Measurements from ENCODE around the gene ACVR1C. TPM values are rescaled to one million over a fixed set of nuclear protein-coding genes. Genes with fewer than 3 reads are reported as not detected.

Gene ACVR1C
- total RNA-seq, 1 donor from 2014 or later: 1.7 TPM

DNA sequence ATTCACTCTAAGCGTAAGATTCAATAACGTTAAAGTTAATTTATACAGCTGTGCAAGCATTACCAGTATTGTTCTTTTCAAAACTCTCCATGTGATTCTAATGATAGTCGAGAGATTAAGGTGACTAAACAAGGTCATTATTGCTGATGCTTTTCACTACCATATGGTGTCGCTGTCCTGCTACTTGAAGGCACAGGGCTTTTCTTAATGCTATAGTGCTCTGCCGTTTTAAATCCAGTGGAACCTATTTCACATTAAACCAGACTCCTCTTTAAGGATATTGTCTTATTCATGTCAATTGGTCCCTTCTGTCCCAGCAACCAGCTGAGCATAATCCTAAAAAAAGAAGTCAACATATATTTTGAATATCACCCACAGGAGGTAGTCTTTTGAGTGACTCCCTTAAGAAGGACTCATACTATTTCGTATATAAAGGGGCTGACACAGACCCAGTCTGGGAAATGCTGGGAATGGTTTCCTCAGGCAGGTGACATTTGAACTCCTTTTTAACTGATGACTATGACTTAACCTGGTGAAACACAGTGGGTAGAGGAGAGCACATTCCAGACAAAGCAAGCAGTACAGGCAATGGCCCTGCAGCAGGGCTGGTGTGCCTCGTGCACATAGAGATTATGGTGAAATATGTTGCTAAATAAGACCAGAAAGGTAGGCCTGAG lies 130.9 kb downstream of the ACVR1C start:
- DNase-seq (no peak), ATAC-seq (peak; percentile 77 to 82)
- intact Hi-C loops (cut with DNase I): no loop called here
- no peak overlapping the region for H3K4me3 ChIP-seq
- H3K27me3 ChIP-seq (ENCODE audit: low read depth): no peaks in the 10 kb centered on the region
- TF ChIP-seq, protein P1, sequence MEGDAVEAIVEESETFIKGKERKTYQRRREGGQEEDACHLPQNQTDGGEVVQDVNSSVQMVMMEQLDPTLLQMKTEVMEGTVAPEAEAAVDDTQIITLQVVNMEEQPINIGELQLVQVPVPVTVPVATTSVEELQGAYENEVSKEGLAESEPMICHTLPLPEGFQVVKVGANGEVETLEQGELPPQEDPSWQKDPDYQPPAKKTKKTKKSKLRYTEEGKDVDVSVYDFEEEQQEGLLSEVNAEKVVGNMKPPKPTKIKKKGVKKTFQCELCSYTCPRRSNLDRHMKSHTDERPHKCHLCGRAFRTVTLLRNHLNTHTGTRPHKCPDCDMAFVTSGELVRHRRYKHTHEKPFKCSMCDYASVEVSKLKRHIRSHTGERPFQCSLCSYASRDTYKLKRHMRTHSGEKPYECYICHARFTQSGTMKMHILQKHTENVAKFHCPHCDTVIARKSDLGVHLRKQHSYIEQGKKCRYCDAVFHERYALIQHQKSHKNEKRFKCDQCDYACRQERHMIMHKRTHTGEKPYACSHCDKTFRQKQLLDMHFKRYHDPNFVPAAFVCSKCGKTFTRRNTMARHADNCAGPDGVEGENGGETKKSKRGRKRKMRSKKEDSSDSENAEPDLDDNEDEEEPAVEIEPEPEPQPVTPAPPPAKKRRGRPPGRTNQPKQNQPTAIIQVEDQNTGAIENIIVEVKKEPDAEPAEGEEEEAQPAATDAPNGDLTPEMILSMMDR (IDR thresholded peaks at IDR 0.05): peak; percentile 60
- H3K9me3 ChIP-seq: no peaks in the 10 kb centered on the region
- no peaks in the 10 kb centered on the region for H3K36me3 ChIP-seq
- H3K4me1 ChIP-seq: no peaks in the 10 kb centered on the region
- H3K27ac ChIP-seq: no peak overlapping the region

DNA sequence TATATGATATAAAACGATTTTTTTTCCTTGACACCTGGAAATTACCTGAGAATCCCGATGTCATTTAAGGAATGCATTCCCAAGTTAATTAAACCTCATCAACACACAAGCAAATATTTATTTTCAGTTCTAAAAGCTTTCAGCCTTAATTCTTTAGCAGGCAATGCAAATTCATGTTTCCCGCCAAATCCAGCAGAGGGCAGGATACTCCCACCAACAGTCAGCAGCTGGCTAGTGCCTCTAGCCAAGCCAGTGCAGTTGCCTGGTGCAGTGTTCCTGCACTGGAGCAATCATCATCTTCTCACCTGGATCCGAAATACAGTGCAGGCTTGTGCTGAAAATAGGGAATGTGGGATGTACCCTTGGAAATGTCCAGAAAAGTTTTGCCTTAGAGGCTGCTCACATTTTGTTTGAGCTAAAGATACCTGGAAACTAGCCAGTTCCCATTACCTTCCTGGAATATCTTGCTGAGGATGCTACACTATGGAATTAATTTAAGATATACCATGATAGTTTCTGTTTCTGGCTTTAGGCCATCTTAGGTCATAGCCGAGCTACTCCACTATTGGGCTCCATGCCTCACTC lies 136.4 kb downstream of the ACVR1C start:
- Histone ChIP-seq H3K9me3 (no peaks in the 10 kb centered on the region), H3K4me1 (no peaks in the 10 kb centered on the region), H3K36me3 (no peaks in the 10 kb centered on the region), H3K27ac (no peak overlapping the region), H3K27me3 (ENCODE audit: low read depth) (no peaks in the 10 kb centered on the region), H3K4me3 (no peak overlapping the region)
- intact Hi-C loops (cut with DNase I): no loop called here
- ATAC-seq (peak; percentile 83 to 85), DNase-seq (peak; percentile 60)
- TF ChIP-seq, protein P1 (IDR thresholded peaks at IDR 0.05): peak; percentile 72

DNA sequence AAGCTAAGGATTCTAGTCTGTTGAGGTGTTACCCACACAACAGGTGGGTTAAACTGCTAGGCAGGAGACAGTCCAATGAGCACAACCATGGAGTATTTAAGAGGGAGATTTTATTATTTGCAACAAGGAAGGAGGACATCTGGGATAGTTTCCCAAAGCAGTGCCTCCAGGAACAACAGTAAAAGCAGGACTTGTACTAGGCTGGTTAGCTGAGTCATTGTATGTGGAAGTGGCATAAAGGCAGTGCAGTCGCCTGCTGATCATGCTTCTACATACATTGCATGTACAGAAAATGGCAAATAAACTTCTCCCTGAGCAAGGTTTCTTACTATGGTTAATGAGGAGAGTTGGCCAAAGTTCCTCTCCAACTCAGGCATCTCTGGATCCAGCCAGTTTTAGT lies 138.7 kb downstream of the ACVR1C start:
- Histone ChIP-seq H3K36me3 (no peaks in the 10 kb centered on the region), H3K4me3 (no peak overlapping the region), H3K27me3 (ENCODE audit: low read depth) (no peaks in the 10 kb centered on the region), H3K4me1 (no peaks in the 10 kb centered on the region), H3K9me3 (no peaks in the 10 kb centered on the region), H3K27ac (no peak overlapping the region)
- intact Hi-C loops (cut with DNase I): no loop called here
- no peak for ATAC-seq
- DNase-seq: no peak
- TF ChIP-seq, protein P1 (IDR thresholded peaks at IDR 0.05): no peak

DNA sequence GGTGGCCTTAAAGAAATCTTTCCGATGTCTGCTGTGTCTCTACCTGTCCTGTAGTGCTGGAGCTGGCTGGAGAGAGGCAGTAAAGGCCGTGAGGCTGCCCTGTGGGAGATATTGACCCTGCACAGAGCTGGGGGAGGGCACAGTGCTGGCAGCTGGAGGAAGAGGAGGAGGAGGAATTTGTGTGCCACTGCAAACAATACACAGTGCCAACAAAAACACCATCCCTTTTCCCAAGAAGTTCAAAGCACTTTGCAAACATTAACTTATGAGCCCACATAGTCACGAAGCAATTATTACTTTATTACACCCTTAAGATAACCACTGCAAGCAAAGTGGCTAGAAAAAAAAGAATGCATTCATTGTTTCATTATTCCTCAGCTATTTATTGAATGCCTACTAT lies 139.8 kb downstream of the ACVR1C start:
- no peaks in the 10 kb centered on the region for H3K36me3 ChIP-seq
- no peaks in the 10 kb centered on the region for H3K9me3 ChIP-seq
- ATAC-seq: peak; percentile 45 to 49
- intact Hi-C loops (cut with DNase I): no loop called here
- no peaks in the 10 kb centered on the region for H3K27me3 ChIP-seq (ENCODE audit: low read depth)
- H3K4me1 ChIP-seq: no peaks in the 10 kb centered on the region
- no peak for DNase-seq
- no peak overlapping the region for H3K4me3 ChIP-seq
- no peak overlapping the region for H3K27ac ChIP-seq
- TF ChIP-seq, protein P1 (IDR thresholded peaks at IDR 0.05): no peak

DNA sequence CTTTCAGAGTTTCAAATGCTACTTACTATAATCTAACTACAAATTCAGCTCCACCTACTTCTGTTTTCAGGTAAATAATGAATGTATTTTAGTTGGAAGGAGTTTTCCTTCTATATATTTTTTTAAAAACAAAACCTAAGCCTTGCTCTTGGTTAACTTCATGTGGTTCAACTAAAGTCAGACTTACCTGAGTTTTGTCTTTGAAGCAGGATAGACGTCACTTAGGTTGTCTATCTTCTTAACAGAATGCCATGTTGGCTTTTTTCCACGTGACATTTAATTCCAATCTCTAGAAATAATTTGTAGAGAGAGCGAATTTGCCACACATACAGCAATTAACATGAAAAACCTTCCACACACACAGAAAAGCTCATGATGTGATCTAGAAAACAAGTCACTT lies 140.9 kb downstream of the ACVR1C start:
- no peaks in the 10 kb centered on the region for H3K36me3 ChIP-seq
- no peaks in the 10 kb centered on the region for H3K4me1 ChIP-seq
- intact Hi-C loops (cut with DNase I): no loop called here
- no peaks in the 10 kb centered on the region for H3K27me3 ChIP-seq (ENCODE audit: low read depth)
- ATAC-seq (no peak), DNase-seq (no peak)
- TF ChIP-seq, protein P1 (IDR thresholded peaks at IDR 0.05): no peak
- no peaks in the 10 kb centered on the region for H3K9me3 ChIP-seq
- no peak overlapping the region for H3K4me3 ChIP-seq
- H3K27ac ChIP-seq: no peak overlapping the region
